ENCODE results near the gene SNX22.

SNX22 gene

GRCh38 chr15:64133623-64134344 lies 17.7 kb upstream of the SNX22 start:
- in situ Hi-C loops (cut with HindIII; ENCODE audit: low sequenced_read_pairs) = loop anchor here (5.0 kb wide), 1 partner anchor 49 kb away; no protein-coding TSS in a partner anchor

GRCh38 chr15:64134345-64134829 lies 17.1 kb upstream of the SNX22 start:
- in situ Hi-C loops (cut with HindIII; ENCODE audit: low sequenced_read_pairs) = loop anchor here (5.0 kb wide), 1 partner anchor 48 kb away; no protein-coding TSS in a partner anchor

- in situ Hi-C loops (cut with HindIII; ENCODE audit: low sequenced_read_pairs) = no loop called here
These were observed 15.2 kb upstream of the SNX22 start for GRCh38 chr15:64136347-64136746.

DNA sequence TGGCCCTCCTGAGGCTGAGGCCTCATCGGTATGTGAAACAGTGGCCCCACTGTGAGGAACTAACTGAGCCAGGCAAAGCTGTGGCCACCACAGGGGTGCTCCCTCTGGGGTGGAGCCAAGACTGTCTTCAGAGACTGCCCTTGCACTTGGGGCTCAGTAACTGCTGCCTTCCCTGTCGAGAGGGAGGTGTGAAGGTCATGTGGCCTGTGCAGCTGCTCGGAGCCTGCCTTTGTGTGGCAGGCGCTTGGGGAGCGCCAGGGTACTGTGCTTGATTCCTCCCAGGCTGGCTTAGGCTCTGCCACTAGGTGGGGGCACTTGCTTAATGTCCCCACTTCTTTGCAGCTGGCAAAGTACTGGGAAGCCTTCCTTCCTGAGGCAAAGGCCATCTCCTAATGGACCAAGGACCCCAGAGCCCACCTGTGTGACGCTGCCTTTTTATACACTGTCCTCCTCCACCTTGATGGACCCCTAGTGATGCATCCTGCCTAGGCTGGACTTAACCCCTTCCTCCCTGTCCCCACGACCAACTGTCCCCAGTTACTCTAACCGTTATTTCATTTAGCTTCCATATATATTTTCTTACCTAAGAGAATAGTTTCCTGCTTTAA lies 14.2 kb upstream of the SNX22 start:
- in situ Hi-C loops (cut with HindIII; ENCODE audit: low sequenced_read_pairs) = no loop called here

- in situ Hi-C loops (cut with HindIII; ENCODE audit: low sequenced_read_pairs) = no loop called here
These were observed 13.1 kb upstream of the SNX22 start for GRCh38 chr15:64138331-64138941.

DNA sequence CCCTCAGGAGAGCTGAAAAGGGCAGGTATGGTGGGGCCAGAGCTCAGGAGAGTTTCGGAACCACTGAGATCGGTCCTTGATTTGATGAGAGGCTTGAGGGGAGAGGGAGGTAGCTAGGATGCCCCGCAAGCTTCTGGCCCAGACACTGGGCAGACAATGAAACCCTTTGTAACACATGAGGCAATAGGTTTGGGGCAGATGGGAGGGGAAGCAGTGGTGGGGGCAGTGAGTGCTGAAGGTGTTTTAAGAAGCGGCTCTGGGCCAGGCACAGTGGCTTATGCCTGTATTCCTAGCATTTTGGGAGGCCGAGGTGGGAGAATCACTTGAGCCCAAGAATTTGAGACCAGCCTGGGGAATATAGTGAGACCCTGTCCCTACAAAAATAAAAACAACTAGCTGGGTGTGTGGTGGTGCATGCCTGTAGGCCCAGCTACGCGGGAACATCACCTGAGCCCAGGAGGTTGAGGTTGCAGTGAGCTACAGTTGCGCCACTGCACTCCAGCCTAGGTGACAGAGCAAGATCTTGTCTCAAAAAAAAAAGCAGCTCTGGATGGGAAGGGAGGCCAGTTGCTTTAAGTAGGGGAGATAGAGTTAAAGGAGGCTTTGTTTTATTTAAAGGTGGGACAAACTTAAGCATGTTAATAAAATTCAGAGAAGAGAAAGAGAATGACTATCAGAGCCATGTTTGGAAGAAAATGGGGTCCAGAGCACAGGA lies 9.6 kb upstream of the SNX22 start:
- in situ Hi-C loops (cut with HindIII; ENCODE audit: low sequenced_read_pairs) = no loop called here

DNA sequence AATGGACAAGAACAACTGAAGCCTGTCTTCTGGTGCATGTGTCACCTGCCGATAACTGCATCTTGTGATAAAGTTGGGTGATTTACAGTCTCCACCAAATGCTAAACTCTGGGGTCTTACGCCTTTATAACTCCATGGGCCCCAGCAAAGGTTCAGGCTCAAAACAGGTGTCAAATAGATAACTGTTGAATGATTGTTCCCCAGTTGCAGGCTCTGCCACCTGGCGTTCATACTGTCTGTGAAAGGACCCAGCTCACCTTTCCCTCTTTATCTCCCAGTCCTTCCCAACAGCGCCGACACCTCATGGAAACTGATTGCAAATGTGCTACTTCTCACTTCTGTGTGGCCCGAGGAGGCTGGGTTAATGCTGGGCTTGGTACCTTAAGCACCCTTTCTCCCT lies 8.3 kb upstream of the SNX22 start:
- in situ Hi-C loops (cut with HindIII; ENCODE audit: low sequenced_read_pairs) = no loop called here

- in situ Hi-C loops (cut with HindIII; ENCODE audit: low sequenced_read_pairs) = no loop called here
These were observed 7.4 kb upstream of the SNX22 start for GRCh38 chr15:64144192-64144564.

DNA sequence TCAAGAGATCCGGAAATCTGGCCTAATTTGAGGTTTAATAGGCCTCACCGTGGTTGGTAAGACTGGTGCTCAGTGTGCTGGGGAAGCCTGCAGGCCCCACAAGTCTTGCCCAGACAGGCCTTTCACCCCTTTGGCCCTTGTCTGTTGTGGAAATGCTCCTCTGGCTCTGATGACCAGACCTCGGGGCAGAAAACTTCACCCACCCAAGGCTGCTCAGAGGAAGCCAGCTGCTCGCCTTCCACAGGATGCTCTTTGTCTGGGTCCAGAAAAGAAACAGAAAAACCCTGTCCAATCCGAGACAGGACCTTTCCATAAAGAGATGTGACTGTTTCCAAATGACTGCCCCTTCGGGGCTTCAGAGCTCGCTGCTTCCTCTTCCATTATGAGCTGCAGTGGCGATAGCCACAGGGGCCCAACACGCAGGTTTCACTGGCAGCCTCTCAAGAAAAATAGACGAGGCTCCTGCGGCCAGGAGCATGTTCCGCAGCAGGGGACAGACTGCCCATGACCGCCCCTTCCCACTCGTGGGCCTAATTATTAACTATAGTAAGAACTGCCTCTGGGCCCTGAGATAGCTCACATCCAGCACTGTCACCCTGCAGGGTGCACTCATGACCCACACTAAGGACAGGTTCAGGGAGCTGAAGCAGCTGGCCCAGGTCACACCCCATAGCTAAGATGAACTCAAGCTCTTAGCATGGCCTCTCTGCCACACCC lies 6.8 kb upstream of the SNX22 start:
- in situ Hi-C loops (cut with HindIII; ENCODE audit: low sequenced_read_pairs) = no loop called here

DNA sequence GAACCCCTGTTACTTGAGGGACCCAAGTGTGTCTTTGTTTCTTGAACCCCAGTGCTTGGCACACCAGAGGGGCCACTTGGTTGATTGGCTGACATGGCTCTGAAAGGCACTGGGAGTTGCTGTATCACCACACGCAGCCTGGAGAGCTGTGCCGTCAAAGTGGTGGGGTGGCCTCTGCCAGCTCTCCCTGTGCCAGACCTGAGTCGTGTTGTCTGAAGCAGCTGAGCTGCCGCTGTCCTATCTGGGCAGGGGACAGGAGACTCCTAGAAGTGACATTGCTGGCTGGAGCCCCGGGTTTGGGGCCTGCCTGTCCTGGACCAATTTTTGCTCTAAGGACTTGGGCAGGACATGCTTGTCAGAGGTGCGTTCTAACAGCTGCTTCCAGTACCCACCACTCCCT lies 5.5 kb upstream of the SNX22 start:
- in situ Hi-C loops (cut with HindIII; ENCODE audit: low sequenced_read_pairs) = no loop called here

- in situ Hi-C loops (cut with HindIII; ENCODE audit: low sequenced_read_pairs) = no loop called here
These were observed 5.0 kb upstream of the SNX22 start for GRCh38 chr15:64146520-64146884.

- in situ Hi-C loops (cut with HindIII; ENCODE audit: low sequenced_read_pairs) = no loop called here
These were observed 4.4 kb upstream of the SNX22 start for GRCh38 chr15:64146885-64147681.

DNA sequence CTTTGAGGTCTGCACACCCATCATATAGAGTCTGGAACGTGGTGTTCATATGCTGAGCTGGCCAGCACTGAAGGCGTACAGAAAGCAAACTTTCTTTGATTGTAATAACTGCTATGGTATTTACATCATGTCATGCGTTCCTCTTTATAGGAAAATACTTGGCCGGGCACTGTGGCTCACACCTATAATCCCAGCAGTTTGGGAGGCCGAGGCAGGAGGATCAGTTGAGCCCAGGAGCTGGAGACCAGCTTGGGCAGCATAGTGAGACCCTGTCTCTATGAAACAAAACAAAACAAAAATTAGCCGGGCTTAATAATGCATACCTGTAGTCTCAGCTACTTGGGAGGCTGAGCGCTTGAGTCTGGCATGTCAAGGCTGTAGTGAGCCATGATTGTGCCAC lies 3.4 kb upstream of the SNX22 start:
- in situ Hi-C loops (cut with HindIII; ENCODE audit: low sequenced_read_pairs) = no loop called here

DNA sequence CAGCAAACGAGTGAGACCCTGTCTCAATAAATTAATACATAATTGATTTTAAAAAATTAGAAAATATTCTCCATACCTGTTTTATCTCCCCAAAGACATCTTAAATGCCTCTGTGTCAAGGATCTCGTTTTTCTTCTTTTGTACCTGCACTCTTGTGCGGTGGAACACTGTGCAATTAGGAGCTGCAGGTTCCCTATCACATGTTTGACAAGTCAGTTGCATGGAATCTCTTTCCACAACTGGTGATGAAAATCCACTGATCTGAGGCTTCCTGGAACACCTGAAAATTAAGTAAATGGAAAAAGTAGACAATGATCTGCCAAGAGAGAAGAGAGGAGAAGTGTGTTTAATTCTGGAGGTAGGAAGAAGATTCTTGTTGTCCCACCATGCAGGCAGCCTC lies 3.0 kb upstream of the SNX22 start:
- in situ Hi-C loops (cut with HindIII; ENCODE audit: low sequenced_read_pairs) = no loop called here

GRCh38 chr15:64149424-64149823 lies 2.1 kb upstream of the SNX22 start:
- in situ Hi-C loops (cut with HindIII; ENCODE audit: low sequenced_read_pairs) = no loop called here

DNA sequence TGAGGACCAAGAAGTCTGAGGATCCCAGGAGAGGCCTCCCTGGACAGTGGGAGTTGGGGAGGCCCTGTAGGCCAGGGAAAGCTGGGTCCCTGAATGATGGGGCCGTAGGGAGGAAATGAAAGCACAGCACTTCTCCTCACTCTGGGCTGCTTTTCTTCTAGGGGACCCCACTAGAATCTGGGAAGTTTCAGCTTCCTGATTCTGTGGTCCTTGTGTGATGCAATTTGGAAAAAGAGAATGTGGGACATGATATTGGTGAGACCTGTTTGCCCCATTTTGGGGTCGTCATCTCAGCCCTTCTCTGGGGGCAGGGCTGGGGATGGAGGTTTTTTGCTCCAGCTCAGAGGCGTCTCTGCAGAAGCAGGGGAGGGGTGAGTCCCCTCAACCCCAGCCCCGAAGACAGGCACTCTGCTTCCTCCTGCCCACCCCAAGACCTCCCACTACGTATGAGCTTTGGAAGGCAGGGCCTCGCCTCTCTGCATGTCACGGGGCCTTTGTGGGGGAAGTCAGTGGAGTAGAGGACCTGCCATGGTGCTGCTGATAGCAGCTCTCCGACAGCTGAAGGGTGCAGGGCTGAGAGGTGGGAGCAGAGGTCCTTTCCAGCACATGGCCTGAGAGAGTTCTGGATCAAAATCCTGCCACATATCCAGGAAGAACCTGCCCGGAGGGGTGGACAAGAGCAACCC lies 1.5 kb upstream of the SNX22 start:
- in situ Hi-C loops (cut with HindIII; ENCODE audit: low sequenced_read_pairs) = no loop called here

DNA sequence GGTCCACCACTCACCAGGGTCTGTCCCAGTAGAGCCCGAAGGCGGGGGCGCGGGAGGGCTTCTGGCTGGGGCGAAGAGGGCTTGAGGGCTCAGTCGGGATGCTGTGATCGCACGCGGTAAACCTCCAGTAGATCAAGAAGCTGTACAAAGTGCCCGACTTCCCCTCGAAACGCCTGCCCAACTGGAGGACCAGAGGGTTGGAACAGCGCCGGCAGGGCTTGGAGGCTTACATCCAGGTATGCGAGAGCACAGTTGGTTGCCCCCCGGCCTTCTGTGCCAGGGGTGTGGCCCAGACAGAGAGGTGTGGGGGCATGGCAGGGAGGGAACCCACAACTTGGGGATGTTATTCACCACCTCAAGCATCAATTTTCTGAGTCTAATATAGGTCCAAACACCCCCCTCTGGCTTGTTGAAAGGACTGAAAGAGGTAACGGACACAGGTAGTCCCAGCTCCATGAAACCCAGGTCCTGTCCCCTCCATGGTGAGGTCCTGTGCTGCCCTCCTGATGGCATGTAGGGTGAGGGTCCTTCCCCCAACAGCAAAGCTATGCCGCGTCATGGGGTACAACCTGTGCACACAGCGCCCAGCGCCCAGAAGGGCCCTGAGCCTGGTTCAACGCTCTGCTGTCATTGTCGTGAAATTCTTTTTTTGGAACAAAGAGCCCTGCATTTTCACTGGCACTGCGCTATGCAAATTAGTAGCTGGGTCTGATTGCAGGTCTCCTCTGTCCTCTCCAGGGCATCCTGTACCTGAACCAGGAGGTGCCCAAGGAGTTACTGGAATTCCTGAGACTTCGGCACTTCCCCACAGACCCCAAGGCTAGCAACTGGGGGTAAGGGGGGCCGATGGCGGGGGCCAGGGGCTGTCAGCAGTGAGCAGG lies 1.2 kb downstream of the SNX22 start:
- in situ Hi-C loops (cut with HindIII; ENCODE audit: low sequenced_read_pairs) = no loop called here

GRCh38 chr15:64153480-64154367 lies 2.2 kb downstream of the SNX22 start:
- in situ Hi-C loops (cut with HindIII; ENCODE audit: low sequenced_read_pairs) = no loop called here

Measured in endothelial cell of hepatic sinusoid (primary cell).